HG03280 (cell line): Measurements from ENCODE around the gene GPR68.

Experiments used
- ATAC-seq: cut with Tn5 transposase; IDR thresholded peaks from one replicate; pipeline ENCODE4 v1.9.1; 2021; ENCODE audit warnings: mild to moderate bottlenecking, moderate library complexity; ENCODE audit not compliant: unreplicated experiment

The GPR68 gene

GRCh38 chr14:91244501-91244901 is at the start of gene GPR68:
TSS of gene GPR68 (minus strand) at chr14:91244704. CDS start at chr14:91235050, 9,654 bp downstream.
- no peak for ATAC-seq

GRCh38 chr14:91294153-91294552 is 49.6 kb upstream of the GPR68 start:
- no peak for ATAC-seq

GRCh38 chr14:91293281-91293680 is 48.8 kb upstream of the GPR68 start:
- ATAC-seq = no peak

GRCh38 chr14:91292491-91292890 is 48.0 kb upstream of the GPR68 start:
- ATAC-seq = no peak

- ATAC-seq = no peak
These were observed 47.4 kb upstream of the GPR68 start for GRCh38 chr14:91291786-91292405.

- ATAC-seq = no peak
These were observed 46.5 kb upstream of the GPR68 start for GRCh38 chr14:91290986-91291385.

GRCh38 chr14:91289464-91289863 is 45.0 kb upstream of the GPR68 start:
- ATAC-seq = no peak

GRCh38 chr14:91288876-91289275 is 44.4 kb upstream of the GPR68 start:
- ATAC-seq = no peak

GRCh38 chr14:91286530-91286937 is 42.0 kb upstream of the GPR68 start:
- no peak for ATAC-seq

- ATAC-seq = no peak
These were observed 40.5 kb upstream of the GPR68 start for GRCh38 chr14:91284791-91285548.

GRCh38 chr14:91284146-91284790 is 39.8 kb upstream of the GPR68 start:
- ATAC-seq = no peak

GRCh38 chr14:91283666-91284065 is 39.2 kb upstream of the GPR68 start:
- ATAC-seq = no peak

- ATAC-seq = no peak
These were observed 38.6 kb upstream of the GPR68 start for GRCh38 chr14:91282954-91283645.

- no peak for ATAC-seq
These were observed 36.8 kb upstream of the GPR68 start for GRCh38 chr14:91281346-91281745.

GRCh38 chr14:91280129-91280528 is 35.6 kb upstream of the GPR68 start:
- ATAC-seq = no peak

- no peak for ATAC-seq
These were observed 34.9 kb upstream of the GPR68 start for GRCh38 chr14:91279354-91279753.

- no peak for ATAC-seq
These were observed 33.8 kb upstream of the GPR68 start for GRCh38 chr14:91278383-91278715.

GRCh38 chr14:91277546-91278382 is 33.3 kb upstream of the GPR68 start:
- ATAC-seq = no peak

- ATAC-seq = no peak
These were observed 30.3 kb upstream of the GPR68 start for GRCh38 chr14:91274796-91275195.

- ATAC-seq = no peak
These were observed 29.4 kb upstream of the GPR68 start for GRCh38 chr14:91273885-91274273.
